ENCODE results near the gene GPR78. TPM values are rescaled to one million over a fixed set of nuclear protein-coding genes. Genes with fewer than 3 reads are reported as not detected.

The GPR78 gene
- total and polyA plus RNA-seq, 7 donors: 0.04 to 0.28 TPM; not detected in 5

DNA sequence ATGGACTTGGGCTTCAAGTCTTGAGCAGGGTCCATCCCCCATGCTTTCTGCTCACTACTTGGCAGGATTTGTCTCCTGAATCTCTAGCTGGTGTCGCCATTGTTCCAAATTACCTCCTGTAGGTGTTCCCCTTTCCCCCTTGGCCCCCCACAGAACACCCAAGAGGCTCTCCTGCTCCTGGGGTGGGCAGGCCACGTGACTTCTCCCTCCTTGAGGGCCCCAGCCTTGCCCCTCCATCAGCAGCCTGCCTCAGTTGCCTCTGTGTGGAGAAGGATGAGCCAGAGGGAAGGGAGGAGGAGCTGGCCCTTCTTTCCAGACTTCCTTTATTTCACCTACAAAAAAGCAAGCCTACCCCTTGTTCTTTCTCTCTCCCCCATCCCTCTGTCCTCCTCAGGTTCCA is 1.8 kb downstream of the GPR78 start:
- intact Hi-C loops (cut with DNase I): no loop called here
- Histone ChIP-seq H3K4me3 (no peak overlapping the region), H3K4me1 (peaks cover 0 to 8% (median 0%) of the 10 kb centered on the region in 4 donors), H3K36me3 (no peaks in the 10 kb centered on the region), H3K27ac (no peak overlapping the region), H3K9me3 (no peaks in the 10 kb centered on the region), H3K27me3 (peaks cover 28 to 74% (median 41%) of the 10 kb centered on the region in 3 donors)
- TF ChIP-seq EP300 (IDR thresholded peaks at IDR 0.05) (no peak), POLR2A (IDR thresholded peaks at IDR 0.05) (no peak), POLR2AphosphoS5 (IDR thresholded peaks at IDR 0.05) (no peak)
- TF ChIP-seq, protein P1, sequence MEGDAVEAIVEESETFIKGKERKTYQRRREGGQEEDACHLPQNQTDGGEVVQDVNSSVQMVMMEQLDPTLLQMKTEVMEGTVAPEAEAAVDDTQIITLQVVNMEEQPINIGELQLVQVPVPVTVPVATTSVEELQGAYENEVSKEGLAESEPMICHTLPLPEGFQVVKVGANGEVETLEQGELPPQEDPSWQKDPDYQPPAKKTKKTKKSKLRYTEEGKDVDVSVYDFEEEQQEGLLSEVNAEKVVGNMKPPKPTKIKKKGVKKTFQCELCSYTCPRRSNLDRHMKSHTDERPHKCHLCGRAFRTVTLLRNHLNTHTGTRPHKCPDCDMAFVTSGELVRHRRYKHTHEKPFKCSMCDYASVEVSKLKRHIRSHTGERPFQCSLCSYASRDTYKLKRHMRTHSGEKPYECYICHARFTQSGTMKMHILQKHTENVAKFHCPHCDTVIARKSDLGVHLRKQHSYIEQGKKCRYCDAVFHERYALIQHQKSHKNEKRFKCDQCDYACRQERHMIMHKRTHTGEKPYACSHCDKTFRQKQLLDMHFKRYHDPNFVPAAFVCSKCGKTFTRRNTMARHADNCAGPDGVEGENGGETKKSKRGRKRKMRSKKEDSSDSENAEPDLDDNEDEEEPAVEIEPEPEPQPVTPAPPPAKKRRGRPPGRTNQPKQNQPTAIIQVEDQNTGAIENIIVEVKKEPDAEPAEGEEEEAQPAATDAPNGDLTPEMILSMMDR (IDR thresholded peaks at IDR 0.05): no peak
- DNase-seq: peak; percentile 14
- WGBS, 2 donors: 41 to 65% methylated on average over 2 of the region's 2 CpGs

DNA sequence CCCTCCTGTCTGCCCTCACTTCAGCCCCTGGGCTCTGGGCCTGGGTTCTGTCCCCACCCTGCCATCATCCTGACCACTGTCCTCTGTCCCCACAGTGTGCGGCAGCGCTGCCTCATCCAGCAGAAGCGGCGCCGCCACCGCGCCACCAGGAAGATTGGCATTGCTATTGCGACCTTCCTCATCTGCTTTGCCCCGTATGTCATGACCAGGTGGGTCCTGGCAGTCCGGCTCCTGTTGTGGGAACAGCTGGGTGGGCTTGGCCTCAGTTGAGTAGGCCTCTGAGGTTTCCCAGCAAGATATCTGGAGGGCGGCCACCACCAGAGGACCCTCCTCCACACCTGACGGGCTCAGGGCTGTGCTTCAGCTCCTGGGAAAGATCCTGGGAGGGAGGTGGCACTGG is 2.2 kb downstream of the GPR78 start:
- no peaks in the 10 kb centered on the region for H3K9me3 ChIP-seq
- H3K27me3 ChIP-seq: peaks cover 29 to 78% (median 45%) of the 10 kb centered on the region in 3 donors
- DNase-seq: peak; percentile 40
- intact Hi-C loops (cut with DNase I): no loop called here
- H3K4me1 ChIP-seq: peaks cover 0 to 8% (median 0%) of the 10 kb centered on the region in 4 donors
- no peak overlapping the region for H3K4me3 ChIP-seq
- no peaks in the 10 kb centered on the region for H3K36me3 ChIP-seq
- H3K27ac ChIP-seq: no peak overlapping the region
- TF ChIP-seq, protein P1 (IDR thresholded peaks at IDR 0.05): no peak
- TF ChIP-seq POLR2AphosphoS5 (IDR thresholded peaks at IDR 0.05): no peak
- TF ChIP-seq EP300 (IDR thresholded peaks at IDR 0.05): no peak
- no peak for TF ChIP-seq POLR2A (IDR thresholded peaks at IDR 0.05)
- 88 to 90% methylated on average over 12 of the region's 12 CpGs for WGBS, 2 donors

DNA sequence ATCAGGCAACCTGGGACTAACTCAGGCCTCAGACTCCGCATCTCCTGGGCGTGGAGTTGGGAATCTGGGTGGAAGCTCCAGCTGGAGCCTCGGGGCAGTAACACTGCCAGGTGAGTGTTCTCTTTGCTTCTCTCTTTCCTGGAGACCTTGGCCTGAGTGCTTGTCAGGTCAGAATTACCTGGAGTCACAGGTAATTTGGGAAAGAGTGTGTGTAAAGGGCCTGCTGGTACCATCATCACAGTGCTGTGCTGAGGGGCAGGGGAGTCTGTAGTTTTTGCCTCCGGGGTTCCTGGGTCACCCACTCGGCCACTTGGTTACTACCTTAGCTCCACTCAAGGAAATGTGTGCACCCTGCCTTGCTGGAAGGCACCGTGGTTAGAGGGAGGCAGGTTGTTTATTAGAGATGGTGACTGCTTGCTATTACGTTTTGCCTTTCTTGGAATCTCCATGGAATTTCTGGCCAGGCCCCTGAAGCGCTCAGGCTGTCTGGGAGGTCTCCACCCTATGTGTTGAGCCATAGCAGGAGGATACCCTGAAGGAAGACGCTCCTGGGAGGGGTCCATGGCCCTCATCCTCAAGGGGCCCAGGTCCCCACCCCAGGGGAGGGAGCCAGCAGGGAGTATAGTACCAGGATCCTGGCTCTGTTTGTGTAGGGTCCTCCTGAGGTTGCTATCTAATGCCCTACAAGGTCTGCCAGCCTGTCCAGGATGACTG is 2.9 kb downstream of the GPR78 start:
- peak; percentile 24 for DNase-seq
- H3K36me3 ChIP-seq: no peaks in the 10 kb centered on the region
- peaks cover 29 to 81% (median 45%) of the 10 kb centered on the region in 3 donors for H3K27me3 ChIP-seq
- TF ChIP-seq EP300 (IDR thresholded peaks at IDR 0.05) (no peak), POLR2AphosphoS5 (IDR thresholded peaks at IDR 0.05) (no peak), POLR2A (IDR thresholded peaks at IDR 0.05) (no peak)
- TF ChIP-seq, protein P1 (IDR thresholded peaks at IDR 0.05): no peak
- no peak overlapping the region for H3K27ac ChIP-seq
- 57 to 67% methylated on average over 9 of the region's 9 CpGs for WGBS, 2 donors
- no peak overlapping the region for H3K4me3 ChIP-seq
- peaks cover 0 to 8% (median 0%) of the 10 kb centered on the region in 4 donors for H3K4me1 ChIP-seq
- intact Hi-C loops (cut with DNase I): no loop called here
- H3K9me3 ChIP-seq: no peaks in the 10 kb centered on the region

DNA sequence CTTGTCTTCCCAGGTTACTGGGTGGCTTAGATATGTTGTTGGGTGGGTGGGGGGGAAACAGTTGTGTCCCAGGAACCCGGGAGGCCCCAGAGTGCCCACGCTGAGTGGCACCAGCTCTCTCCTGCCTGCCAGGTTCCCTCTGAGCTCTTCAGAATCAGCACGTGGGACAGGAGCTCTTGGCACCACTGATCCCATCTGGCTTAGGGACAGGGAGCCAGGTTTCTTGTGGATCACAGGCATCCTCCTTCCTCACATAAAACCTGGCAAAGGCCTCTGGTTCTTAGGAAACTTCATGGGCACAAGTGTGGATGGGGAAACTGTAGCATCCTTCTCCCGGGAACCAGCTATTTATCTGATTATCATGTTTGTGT is 3.4 kb downstream of the GPR78 start:
- TF ChIP-seq, protein P1 (IDR thresholded peaks at IDR 0.05): no peak
- Histone ChIP-seq H3K36me3 (no peaks in the 10 kb centered on the region), H3K27ac (no peak overlapping the region), H3K9me3 (no peaks in the 10 kb centered on the region), H3K27me3 (peaks cover 29 to 81% (median 45%) of the 10 kb centered on the region in 3 donors), H3K4me3 (no peak overlapping the region), H3K4me1 (peaks cover 0 to 8% (median 0%) of the 10 kb centered on the region in 4 donors)
- 47 to 71% methylated on average over 4 of the region's 4 CpGs for WGBS, 2 donors
- intact Hi-C loops (cut with DNase I): no loop called here
- DNase-seq: peak; percentile 25

DNA sequence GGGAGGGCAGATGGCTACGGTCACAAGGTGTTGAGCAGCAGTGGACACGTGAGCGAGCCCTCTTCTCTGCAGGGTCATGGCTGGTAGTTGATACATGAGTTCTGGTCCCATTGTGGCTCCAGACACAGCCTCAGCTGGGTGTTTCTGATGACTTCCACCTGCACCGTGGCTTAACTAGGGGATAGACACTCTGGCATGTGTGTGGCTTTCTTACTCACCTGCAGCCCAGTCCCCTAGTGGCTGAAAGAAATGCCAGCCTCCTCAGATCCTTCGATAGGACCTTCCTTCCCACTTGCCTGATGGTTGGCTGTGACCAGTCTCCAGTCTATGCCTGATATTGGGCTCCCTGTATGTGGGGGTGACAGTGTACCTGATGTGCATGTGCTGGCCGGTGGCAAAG is 5.0 kb downstream of the GPR78 start:
- TF ChIP-seq, protein P1 (IDR thresholded peaks at IDR 0.05): no peak
- TF ChIP-seq EP300 (IDR thresholded peaks at IDR 0.05): no peak
- TF ChIP-seq POLR2A (IDR thresholded peaks at IDR 0.05): no peak
- no peak for TF ChIP-seq POLR2AphosphoS5 (IDR thresholded peaks at IDR 0.05)
- Histone ChIP-seq H3K27ac (no peak overlapping the region), H3K9me3 (no peaks in the 10 kb centered on the region), H3K4me1 (peaks cover 0 to 7% (median 0%) of the 10 kb centered on the region in 4 donors), H3K4me3 (no peak overlapping the region), H3K27me3 (peaks cover 25 to 69% (median 30%) of the 10 kb centered on the region in 3 donors), H3K36me3 (no peaks in the 10 kb centered on the region)
- 41 to 59% methylated on average over 6 of the region's 6 CpGs for WGBS, 2 donors
- DNase-seq: peak; percentile 20
- intact Hi-C loops (cut with DNase I): no loop called here

All from sigmoid colon (tissue), 7 donors.